ENCODE measurements around the gene FAM161B.

DNA sequence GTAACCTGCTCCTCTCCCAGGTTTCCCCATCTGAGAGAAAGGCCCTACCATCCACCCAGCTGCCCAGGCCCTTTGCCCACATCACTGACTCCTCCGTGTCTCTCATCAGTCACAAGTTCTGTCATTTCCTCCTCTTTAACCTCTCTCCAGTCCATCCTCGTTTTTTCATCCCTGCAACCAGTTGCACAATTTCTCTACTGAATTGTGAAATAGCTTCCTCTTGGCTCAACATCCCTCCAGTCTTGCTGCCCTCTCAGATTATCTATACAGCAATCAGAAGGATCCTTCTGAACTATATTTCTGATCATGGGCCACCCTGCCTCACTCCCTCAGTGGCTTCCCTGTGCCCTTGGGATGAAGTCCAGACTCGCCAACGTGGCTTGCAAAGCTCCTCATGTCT lies 6.8 kb downstream of the FAM161B start:
- TF ChIP-seq SUZ12 (IDR thresholded peaks at IDR 0.05) (no peak), TARDBP (IDR thresholded peaks at IDR 0.05) (no peak), ELF4 (IDR thresholded peaks at IDR 0.05) (no peak), FOXA1 (IDR thresholded peaks at IDR 0.05) (no peak), ARNT (IDR thresholded peaks at IDR 0.05) (no peak), SP1 (IDR thresholded peaks at IDR 0.05) (no peak), FOXM1 (IDR thresholded peaks at IDR 0.05; ENCODE audit: borderline replicate concordance) (no peak), HDGF (IDR thresholded peaks at IDR 0.05; ENCODE audit: borderline replicate concordance) (no peak), NFRKB (IDR thresholded peaks at IDR 0.05) (no peak), BHLHE40 (IDR thresholded peaks at IDR 0.05; ENCODE audit: borderline replicate concordance) (no peak)

Data from HEK293T (cell line).